ENCODE data around the gene MEIS1. TPM values are rescaled to one million over a fixed set of nuclear protein-coding genes. Genes with fewer than 3 reads are reported as not detected.

The MEIS1 gene
- total and polyA plus RNA-seq, 2 donors (not counting 3 experiments of a cell fraction or from before 2014, with no cell fraction given) = 10.0 to 26.5 TPM

DNA sequence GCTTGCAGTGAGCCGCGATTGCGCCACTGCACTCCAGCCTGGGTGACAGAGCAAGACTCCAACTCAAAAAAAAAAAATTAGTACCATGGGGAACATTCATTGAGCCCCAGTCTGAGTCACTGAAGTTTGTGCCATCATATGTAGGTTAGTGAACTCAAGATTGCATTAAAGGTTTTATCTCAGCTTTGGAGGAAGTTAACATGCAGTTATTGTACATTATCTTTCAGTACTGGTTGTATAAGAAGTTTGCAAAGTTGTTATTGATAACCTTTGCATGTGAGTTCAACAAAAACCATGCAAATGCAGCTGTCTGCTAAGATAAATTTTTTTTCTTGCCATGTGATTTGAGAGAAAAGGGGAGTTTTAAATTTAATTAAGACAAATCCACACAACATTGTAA is 95.7 kb downstream of the MEIS1 start:
- no peak for FAIRE-seq
- H4K20me1 ChIP-seq (replicated peaks; ENCODE audit: control insufficient read depth, extremely low read depth, insufficient read depth, low read length) = no peaks in the 10 kb centered on the region
- TF ChIP-seq POLR2A (IDR thresholded peaks at IDR 0.05; ENCODE audit: low read depth, low read length) (no peak), MYC (IDR thresholded peaks at IDR 0.05; ENCODE audit: low read depth, low read length) (no peak), POLR2AphosphoS5 (IDR thresholded peaks at IDR 0.05; ENCODE audit: insufficient read depth, low read depth, low read length) (no peak), GATA2 (IDR thresholded peaks at IDR 0.05; ENCODE audit: insufficient read depth, insufficient read length, low read depth, low read length) (no peak), FOS (IDR thresholded peaks at IDR 0.05; ENCODE audit: borderline replicate concordance, insufficient read depth, low read length) (no peak), JUN (IDR thresholded peaks at IDR 0.05; ENCODE audit: borderline replicate concordance, insufficient read depth, insufficient read length, low read depth) (no peak), EZH2 (IDR thresholded peaks at IDR 0.05; ENCODE audit: borderline replicate concordance, low read depth, low read length, severe bottlenecking) (no peak)
- TF ChIP-seq, protein P1, sequence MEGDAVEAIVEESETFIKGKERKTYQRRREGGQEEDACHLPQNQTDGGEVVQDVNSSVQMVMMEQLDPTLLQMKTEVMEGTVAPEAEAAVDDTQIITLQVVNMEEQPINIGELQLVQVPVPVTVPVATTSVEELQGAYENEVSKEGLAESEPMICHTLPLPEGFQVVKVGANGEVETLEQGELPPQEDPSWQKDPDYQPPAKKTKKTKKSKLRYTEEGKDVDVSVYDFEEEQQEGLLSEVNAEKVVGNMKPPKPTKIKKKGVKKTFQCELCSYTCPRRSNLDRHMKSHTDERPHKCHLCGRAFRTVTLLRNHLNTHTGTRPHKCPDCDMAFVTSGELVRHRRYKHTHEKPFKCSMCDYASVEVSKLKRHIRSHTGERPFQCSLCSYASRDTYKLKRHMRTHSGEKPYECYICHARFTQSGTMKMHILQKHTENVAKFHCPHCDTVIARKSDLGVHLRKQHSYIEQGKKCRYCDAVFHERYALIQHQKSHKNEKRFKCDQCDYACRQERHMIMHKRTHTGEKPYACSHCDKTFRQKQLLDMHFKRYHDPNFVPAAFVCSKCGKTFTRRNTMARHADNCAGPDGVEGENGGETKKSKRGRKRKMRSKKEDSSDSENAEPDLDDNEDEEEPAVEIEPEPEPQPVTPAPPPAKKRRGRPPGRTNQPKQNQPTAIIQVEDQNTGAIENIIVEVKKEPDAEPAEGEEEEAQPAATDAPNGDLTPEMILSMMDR (IDR thresholded peaks at IDR 0.05; ENCODE audit: extremely low read depth in 1 of 2, insufficient read depth in 1 of 2, low read depth in 1 of 2, low read length in 2 of 2) = no peak
- TF ChIP-seq, protein P2, sequence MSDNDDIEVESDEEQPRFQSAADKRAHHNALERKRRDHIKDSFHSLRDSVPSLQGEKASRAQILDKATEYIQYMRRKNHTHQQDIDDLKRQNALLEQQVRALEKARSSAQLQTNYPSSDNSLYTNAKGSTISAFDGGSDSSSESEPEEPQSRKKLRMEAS (IDR thresholded peaks at IDR 0.05; ENCODE audit: insufficient read depth, insufficient read length) = no peak

More for the DNA sequence above, 95.7 kb downstream of the MEIS1 start:
- H3K27ac ChIP-seq (ENCODE audit: insufficient read depth, low read depth, low read length) = no peak overlapping the region
- H3K79me2 ChIP-seq (ENCODE audit: control insufficient read depth, insufficient read depth, low read length) = no peaks in the 10 kb centered on the region
- dilution Hi-C loops (cut with MboI; ENCODE audit: extremely low pct_ligation_motif_present, low sequenced_read_pairs) (no loop called here), intact Hi-C loops (cut with micrococcal nuclease) (no loop called here)
- H3K9ac ChIP-seq (replicated peaks; ENCODE audit: extremely low read depth, insufficient read depth, low read length) = no peak overlapping the region
- POLR2A ChIA-PET = no interaction called here
- H3K9me3 ChIP-seq (replicated peaks; ENCODE audit: control insufficient read depth, insufficient read depth, low read length) = no peaks in the 10 kb centered on the region
- no peaks in the 10 kb centered on the region for H3K4me1 ChIP-seq (ENCODE audit: control insufficient read depth, extremely low read depth, insufficient read depth, low read length)
- no peaks in the 10 kb centered on the region for H3K36me3 ChIP-seq (ENCODE audit: control insufficient read depth in 2 of 2, extremely low read depth in 1 of 2, insufficient read depth in 2 of 2, low read length in 2 of 2)
- no peak overlapping the region for H3K4me3 ChIP-seq (replicated peaks in 1 of 3; ENCODE audit: insufficient read depth in 1 of 3, low read depth in 1 of 3, low read length in 3 of 3)
- no peaks in the 10 kb centered on the region for H3K27me3 ChIP-seq (ENCODE audit: control insufficient read depth in 2 of 2, insufficient read depth in 2 of 2, low read length in 2 of 2)
- DNase-seq (ENCODE audit: low read depth, low spot score) = no peak
- CTCF ChIA-PET = no interaction called here
- no peak overlapping the region for H2AFZ ChIP-seq (ENCODE audit: low read depth, low read length)
- H3K4me2 ChIP-seq (ENCODE audit: insufficient read depth, low read length) = no peak overlapping the region
- H3K9me1 ChIP-seq (replicated peaks; ENCODE audit: control insufficient read depth, extremely low read depth, insufficient read depth, low read length) = no peaks in the 10 kb centered on the region
- BruUV-seq (replicated peaks) = no TSS peak

Data from endothelial cell of umbilical vein (primary cell).